ENCODE measurements around the gene CCDC57. TPM values are rescaled to one million over a fixed set of nuclear protein-coding genes. Genes with fewer than 3 reads are reported as not detected.

The CCDC57 gene
- polyA plus RNA-seq, 4 donors: 34.6 to 52.4 (median 44.5) TPM

DNA sequence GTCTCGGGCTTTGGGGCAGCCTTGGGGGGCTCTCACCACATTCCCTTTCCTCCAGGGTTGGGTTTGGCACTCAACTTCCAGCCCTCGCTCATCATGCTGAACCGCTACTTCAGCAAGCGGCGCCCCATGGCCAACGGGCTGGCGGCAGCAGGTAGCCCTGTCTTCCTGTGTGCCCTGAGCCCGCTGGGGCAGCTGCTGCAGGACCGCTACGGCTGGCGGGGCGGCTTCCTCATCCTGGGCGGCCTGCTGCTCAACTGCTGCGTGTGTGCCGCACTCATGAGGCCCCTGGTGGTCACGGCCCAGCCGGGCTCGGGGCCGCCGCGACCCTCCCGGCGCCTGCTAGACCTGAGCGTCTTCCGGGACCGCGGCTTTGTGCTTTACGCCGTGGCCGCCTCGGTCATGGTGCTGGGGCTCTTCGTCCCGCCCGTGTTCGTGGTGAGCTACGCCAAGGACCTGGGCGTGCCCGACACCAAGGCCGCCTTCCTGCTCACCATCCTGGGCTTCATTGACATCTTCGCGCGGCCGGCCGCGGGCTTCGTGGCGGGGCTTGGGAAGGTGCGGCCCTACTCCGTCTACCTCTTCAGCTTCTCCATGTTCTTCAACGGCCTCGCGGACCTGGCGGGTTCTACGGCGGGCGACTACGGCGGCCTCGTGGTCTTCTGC lies 24.6 kb upstream of the CCDC57 start:
- DNase-seq (ENCODE audit: low read depth in 4 of 4, low spot score in 3 of 4): no peak

DNA sequence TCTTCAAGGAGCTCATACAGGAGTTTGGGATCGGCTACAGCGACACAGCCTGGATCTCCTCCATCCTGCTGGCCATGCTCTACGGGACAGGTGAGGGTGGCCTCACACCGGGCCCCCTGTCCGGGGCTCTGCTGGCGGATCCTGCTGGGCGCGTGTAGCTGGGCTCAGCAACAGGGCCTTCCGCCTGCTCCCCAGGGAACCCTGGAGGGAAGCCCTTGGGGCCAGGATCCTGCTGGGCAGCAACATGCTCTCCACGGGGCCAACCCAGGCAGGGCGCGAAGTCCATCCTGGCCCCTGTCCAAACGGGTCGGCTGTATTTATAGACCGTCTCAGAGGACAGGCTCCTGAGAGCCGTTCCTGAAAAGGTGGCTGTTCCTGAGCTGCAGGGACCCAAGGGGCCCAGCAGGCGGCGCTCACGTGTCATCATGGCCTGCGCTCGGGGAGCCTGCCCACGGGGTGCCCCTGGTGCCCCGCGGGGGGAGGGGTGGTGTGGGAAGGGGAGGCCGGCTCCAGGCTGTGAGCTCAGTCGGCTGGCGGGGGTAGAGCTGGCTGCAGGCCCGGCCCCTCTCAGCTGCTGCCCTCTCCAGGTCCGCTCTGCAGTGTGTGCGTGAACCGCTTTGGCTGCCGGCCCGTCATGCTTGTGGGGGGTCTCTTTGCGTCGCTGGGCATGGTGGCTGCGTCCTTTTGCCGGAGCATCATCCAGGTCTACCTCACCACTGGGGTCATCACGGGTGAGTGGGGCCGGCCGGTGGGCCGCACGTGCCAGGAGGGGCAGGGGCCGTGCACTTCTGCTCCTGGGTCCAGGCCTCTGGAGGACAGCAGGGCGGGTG lies 23.7 kb upstream of the CCDC57 start:
- DNase-seq (ENCODE audit: low read depth in 4 of 4, low spot score in 3 of 4): no peak

GRCh38 chr17:82235775-82236141 lies 23.1 kb upstream of the CCDC57 start:
- DNase-seq (ENCODE audit: low read depth in 4 of 4, low spot score in 3 of 4): no peak

DNA sequence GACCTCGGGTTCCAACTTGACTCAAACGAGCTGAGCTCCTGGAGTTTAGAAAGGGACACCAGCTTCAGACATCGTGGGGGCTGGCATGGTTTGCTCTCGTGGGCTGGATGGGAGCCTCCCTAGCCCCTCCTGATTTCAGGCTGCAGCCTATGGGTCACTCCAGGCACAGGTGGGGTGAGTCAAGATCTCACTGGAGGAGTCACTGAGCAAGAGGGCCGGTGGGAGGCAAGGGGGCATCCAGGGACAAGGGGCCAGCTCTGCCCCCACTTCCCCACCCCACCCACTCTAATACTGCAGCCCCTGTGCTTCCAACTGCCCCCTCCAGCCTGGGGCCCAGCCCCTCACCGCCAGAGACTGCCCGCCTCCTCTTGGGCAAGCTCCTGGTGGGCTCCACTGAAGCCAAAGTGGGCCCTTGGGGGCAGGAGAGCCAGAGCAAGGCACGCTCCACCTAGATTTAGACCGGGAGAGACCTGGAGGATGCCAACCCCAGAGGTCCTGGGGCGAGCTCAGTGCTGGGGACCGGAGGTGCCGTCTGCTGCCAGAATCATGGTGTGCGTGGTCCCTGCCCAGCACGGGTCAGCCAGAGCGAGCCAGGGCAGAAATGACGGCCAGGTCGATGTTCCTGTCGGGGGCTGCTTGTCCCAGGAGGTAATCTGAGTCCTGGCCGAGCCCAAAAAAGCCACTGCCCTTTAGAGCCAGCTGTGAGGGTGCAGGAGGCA lies 22.6 kb upstream of the CCDC57 start:
- DNase-seq (ENCODE audit: low read depth in 4 of 4, low spot score in 3 of 4): no peak

DNA sequence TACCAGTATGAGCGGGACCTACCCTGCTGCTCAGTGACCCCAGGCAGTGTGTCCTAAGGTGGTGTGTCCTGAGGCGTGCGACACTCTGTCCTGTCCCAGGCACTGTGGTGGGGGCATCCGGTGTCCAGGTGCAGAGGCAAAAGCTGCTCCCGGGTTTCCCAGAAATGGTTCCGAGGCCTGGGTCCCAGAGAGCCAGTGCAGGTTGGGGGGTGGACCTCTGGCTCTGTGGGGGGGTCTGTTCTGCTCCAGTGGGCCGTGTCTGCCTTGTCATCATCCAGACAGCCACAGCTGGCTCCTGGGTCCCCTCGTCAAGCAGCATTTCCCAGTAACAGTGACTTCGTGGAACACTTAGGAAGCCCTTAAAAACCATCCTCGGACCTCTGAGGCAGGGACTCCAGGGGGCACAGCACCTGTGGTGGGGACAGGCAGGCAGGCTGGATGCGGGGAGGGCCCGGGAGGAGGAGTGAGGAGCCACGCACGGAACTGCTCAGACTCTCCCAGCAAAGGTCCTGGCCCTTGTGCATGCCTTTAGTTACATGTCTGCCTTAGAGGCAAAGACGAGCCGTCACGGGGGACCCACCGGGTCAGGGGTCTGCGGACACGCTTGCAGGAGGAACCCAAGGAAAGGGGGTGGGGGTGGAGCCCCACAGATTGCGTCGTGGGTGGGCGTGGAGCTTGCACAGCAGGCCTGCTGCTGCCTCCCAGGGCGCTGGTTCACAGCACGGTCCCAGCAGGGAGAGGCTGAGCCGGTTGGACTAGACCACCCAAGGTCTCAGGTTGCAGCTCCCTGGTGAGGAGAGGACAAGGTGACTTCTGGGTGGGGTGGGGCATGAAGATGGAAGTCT lies 21.8 kb upstream of the CCDC57 start:
- no peak for DNase-seq (ENCODE audit: low read depth in 4 of 4, low spot score in 3 of 4)

DNA sequence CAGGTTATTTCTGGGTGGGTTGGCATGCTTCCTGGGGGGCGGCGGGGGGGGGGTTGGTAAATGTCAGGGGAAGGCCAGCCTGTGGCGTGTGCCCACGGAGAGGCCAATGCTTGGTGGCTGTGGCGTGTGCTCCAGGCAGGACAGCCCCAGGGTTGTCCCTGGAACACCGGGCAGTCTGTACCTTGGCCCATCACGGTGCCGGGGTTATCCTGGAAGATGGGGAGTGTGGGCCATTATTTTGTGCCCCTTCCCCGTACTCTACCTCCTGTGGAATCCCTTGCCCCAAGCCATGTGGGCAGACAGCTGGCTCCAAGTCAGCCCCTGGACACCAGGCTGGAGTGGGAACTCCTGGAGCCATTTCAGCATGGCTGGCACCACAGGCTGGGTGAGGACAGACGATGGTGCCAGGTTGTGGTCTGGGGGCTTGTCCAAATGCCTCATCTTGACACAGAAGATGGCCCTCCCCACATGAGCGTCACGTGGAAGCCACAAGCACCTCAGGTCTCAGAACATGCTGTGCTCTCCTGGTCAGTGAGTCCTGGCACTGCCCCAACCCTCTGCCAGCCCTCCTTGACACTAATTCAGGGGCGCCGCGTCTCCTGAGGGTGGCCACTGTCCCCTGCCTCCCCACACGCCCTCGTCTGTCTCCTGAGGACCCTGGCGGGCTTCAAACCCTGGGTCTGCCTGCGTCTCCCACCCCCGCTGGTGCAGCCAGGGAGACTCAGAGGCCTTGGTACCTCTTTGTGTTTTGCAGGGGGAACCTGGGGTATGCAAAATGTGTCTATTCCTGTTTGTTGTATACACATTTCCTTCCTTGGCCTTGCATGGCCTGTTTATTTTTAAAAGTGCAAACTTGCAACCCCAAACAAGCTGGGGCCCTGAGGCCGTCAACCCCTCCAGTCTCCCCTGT lies 20.5 kb upstream of the CCDC57 start:
- DNase-seq (ENCODE audit: low read depth in 4 of 4, low spot score in 3 of 4): no peak

GRCh38 chr17:82232322-82232820 lies 19.7 kb upstream of the CCDC57 start:
- no peak for DNase-seq (ENCODE audit: low read depth in 4 of 4, low spot score in 3 of 4)

GRCh38 chr17:82231562-82232321 lies 19.1 kb upstream of the CCDC57 start:
- DNase-seq (ENCODE audit: low read depth in 4 of 4, low spot score in 3 of 4): no peak

DNA sequence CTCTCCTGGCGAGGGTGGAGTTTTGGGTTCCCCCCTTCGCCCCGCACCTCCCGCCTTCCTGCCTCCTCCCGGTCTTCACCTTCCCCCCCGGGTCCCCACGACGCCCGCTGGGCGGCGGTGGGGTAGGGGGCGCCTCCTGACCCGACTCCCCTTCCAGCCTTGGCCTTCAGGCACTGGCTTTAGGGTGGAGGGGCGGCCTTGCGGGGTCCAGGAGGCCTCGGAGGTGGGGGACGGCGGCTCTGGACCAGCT lies 18.6 kb upstream of the CCDC57 start:
- no peak for DNase-seq (ENCODE audit: low read depth in 4 of 4, low spot score in 3 of 4)

- DNase-seq (ENCODE audit: low read depth in 4 of 4, low spot score in 3 of 4): no peak
Measured at GRCh38 chr17:82230609-82231311, 18.1 kb upstream of the CCDC57 start.

GRCh38 chr17:82229698-82230608 lies 17.3 kb upstream of the CCDC57 start:
- no peak for DNase-seq (ENCODE audit: low read depth in 4 of 4, low spot score in 3 of 4)

GRCh38 chr17:82228842-82229697 lies 16.4 kb upstream of the CCDC57 start, which contains the start of gene SLC16A3:
TSS of gene SLC16A3 (plus strand) at chr17:82229042. CDS start at chr17:82236009, 6,967 bp downstream.
- no peak for DNase-seq (ENCODE audit: low read depth in 4 of 4, low spot score in 3 of 4)

GRCh38 chr17:82228278-82228841 lies 15.7 kb upstream of the CCDC57 start:
- DNase-seq (ENCODE audit: low read depth in 4 of 4, low spot score in 3 of 4): no peak

DNA sequence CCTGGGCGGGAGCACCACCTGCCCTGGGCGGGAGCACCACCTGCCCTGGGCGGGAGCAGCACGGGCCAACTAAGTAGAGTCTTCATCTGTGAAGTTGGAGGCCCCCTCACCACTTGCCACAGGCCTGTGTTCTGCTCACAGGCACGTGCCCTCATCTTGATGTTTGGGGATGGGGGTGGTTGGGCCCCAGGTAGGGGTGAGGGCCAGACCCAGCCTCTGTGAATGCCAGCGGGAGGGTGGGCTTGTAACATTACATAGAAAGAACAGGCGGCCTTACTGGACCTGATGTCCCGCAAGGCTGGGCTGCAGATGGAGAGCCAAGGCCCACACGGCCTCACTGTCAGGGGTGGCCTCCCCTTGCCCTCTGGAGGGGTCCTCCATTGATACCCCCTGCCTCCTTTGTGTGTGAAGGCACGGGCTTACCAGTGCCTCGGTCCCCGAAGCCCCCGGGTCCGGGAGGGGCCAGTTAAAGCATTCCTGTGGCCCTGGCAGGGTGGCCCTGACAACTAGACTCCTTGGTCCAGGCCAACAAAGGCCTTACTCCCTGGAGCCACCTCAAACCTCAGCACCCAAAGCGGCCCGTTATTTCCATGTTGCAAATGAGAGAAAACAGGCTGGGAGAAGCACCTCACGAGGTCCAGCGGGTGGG lies 15.1 kb upstream of the CCDC57 start:
- no peak for DNase-seq (ENCODE audit: low read depth in 4 of 4, low spot score in 3 of 4)

DNA sequence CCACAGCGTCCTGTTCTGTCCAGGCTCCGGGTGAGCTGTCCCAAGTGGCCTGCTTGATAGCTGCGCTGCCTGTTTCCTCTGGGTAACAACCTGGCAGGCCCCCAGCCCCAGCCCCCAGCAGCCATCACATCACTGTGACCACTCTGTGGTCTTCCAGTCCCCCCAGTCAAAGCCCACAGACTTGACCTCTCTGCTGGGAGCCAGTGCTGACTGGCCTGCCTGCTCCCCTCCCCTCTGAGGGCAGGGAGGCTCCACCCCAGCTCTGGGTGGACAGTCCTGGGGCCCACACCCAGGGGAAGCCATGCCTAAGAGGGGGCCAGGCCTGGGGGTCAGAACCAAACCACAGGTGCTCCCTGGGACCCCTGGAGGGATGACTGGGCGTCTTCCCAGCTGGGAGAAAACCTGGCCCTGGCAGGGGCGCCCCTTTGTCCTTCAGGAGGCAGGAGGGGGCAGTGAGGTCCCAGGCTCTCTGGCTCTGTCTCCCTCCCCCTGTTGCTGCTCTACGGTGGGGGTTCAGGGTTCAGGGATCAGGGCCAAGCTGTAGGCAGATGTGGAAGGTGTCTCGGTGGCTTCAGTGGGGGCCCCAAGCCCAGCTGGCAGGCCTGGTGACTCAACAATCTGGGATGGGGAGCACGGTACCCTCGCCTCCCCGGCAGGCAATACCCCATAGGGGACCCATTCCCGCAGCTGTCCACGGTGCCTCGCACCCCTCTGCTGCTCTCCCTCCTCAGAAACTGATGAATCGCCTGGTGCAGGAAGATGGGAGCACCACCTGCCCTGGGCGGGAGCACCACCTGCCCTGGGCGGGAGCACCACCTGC lies 14.4 kb upstream of the CCDC57 start:
- no peak for DNase-seq (ENCODE audit: low read depth in 4 of 4, low spot score in 3 of 4)
